Stomach (tissue), 4 donors: ENCODE results near the gene GLUD2.

Experiments
- EP300 ChIP-seq: sonication (generic); formaldehyde crosslinking; IDR thresholded peaks from one replicate; pipeline ENCODE4 v1.6.1; 2017; ENCODE audit warnings: antibody characterized with exemption
- POLR2A ChIP-seq, 4 donors: fragments of 450-650 bp; IDR thresholded peaks; one replicate each; pipeline ENCODE4 v1.6.1; 2016; ENCODE audit warnings: antibody characterized with exemption in 4 of 4, control low read depth in 2 of 4, mild to moderate bottlenecking in 1 of 4, moderate library complexity in 1 of 4

- TF ChIP-seq POLR2A (IDR thresholded peaks at IDR 0.05) (no peak), EP300 (no peak)
Observed at GRCh38 chrX:121036951-121037350, 10.5 kb upstream of the GLUD2 start.
